Uterus (tissue), 2 donors: ENCODE results near the gene FAM83F.

ENCODE experiments used
- POLR2A ChIP-seq, 2 donors: fragments of 450-650 bp; IDR thresholded peaks; one replicate each; pipeline ENCODE4 v1.6.1; 2016; ENCODE audit warnings: antibody characterized with exemption in 2 of 2, mild to moderate bottlenecking in 1 of 2, moderate library complexity in 1 of 2
- TF ChIP-seq, protein P1 (sequence below), 4 experiments: fragments of 200-600 bp in 2 of 4; fragments of 450-650 bp in 2 of 4; sonication (generic) in 2 of 4; IDR thresholded peaks; one replicate each; pipeline ENCODE4 v1.5.1; 2016 to 2019; ENCODE audit warnings: antibody characterized with exemption in 4 of 4, mild to moderate bottlenecking in 2 of 4, moderate library complexity in 1 of 4

DNA sequence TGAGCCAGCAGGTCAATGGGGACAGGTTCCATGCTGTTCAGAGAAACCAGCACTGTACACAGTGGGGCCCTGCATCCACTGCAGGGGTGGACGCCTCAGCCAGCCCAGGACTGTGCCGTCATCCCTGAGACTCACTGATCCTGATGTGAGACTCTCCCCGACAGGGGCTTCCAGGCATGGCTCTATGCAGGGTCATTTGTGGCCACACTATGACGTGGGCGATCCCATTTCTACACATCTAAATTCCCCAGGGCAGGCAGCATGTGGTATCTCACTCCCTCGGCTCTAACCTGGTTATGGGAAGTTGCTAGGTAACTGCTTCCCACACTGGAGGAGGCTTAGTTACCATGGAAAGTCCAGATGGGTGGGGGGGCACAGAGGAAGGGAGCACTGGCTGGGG lies 14.2 kb upstream of the FAM83F start:
- TF ChIP-seq, protein P1, sequence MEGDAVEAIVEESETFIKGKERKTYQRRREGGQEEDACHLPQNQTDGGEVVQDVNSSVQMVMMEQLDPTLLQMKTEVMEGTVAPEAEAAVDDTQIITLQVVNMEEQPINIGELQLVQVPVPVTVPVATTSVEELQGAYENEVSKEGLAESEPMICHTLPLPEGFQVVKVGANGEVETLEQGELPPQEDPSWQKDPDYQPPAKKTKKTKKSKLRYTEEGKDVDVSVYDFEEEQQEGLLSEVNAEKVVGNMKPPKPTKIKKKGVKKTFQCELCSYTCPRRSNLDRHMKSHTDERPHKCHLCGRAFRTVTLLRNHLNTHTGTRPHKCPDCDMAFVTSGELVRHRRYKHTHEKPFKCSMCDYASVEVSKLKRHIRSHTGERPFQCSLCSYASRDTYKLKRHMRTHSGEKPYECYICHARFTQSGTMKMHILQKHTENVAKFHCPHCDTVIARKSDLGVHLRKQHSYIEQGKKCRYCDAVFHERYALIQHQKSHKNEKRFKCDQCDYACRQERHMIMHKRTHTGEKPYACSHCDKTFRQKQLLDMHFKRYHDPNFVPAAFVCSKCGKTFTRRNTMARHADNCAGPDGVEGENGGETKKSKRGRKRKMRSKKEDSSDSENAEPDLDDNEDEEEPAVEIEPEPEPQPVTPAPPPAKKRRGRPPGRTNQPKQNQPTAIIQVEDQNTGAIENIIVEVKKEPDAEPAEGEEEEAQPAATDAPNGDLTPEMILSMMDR (IDR thresholded peaks at IDR 0.05), result no peak
- TF ChIP-seq POLR2A (IDR thresholded peaks at IDR 0.05), result no peak
